AG10803 (cell line): ENCODE measurements around the gene PRKCE.

ENCODE experiments used
- DNase-seq: peaks from one replicate; pipeline ENCODE4 v3.0.0; 2010; ENCODE audit warnings: low read depth
- H3K4me3 ChIP-seq: 2 replicates; pipeline ENCODE4 v1.5.1; 2011; ENCODE audit warnings: mild to moderate bottlenecking, low read length, control low read depth
- CTCF ChIP-seq: conservative IDR thresholded peaks from 2 replicates; pipeline ENCODE4 v1.5.1; 2011; ENCODE audit warnings: mild to moderate bottlenecking, low read length, control low read depth, inconsistent platforms

PRKCE gene

GRCh38 chr2:45833968-45834344 lies 182.5 kb downstream of the PRKCE start:
- H3K4me3 ChIP-seq: no peak overlapping the region
- TF ChIP-seq CTCF: no peak
- DNase-seq: no peak

GRCh38 chr2:45834372-45834771 lies 182.9 kb downstream of the PRKCE start:
- DNase-seq: no peak
- H3K4me3 ChIP-seq: no peak overlapping the region
- TF ChIP-seq CTCF: no peak

GRCh38 chr2:45834858-45835257 lies 183.4 kb downstream of the PRKCE start:
- DNase-seq: no peak
- TF ChIP-seq CTCF: no peak
- no peak overlapping the region for H3K4me3 ChIP-seq

GRCh38 chr2:45836316-45836715 lies 184.8 kb downstream of the PRKCE start:
- no peak for TF ChIP-seq CTCF
- H3K4me3 ChIP-seq: no peak overlapping the region
- DNase-seq: no peak

GRCh38 chr2:45836740-45837139 lies 185.3 kb downstream of the PRKCE start:
- no peak overlapping the region for H3K4me3 ChIP-seq
- DNase-seq: no peak
- no peak for TF ChIP-seq CTCF

- TF ChIP-seq CTCF: no peak
- DNase-seq: no peak
- no peak overlapping the region for H3K4me3 ChIP-seq
Observed at GRCh38 chr2:45837812-45838341, 186.4 kb downstream of the PRKCE start.

- peak; percentile 50 for DNase-seq
- TF ChIP-seq CTCF: no peak
Observed at GRCh38 chr2:45839508-45840251, 188.2 kb downstream of the PRKCE start.

More at GRCh38 chr2:45839508-45840251, 188.2 kb downstream of the PRKCE start:
- H3K4me3 ChIP-seq: no peak overlapping the region; the same call in 1 of the 2 replicates
